22Rv1 (cell line): ENCODE results near the gene PEX3.

Experiments used
- ZFX ChIP-seq: fragments of 450-650 bp; IDR thresholded peaks from 2 replicates; pipeline ENCODE4 v1.6.1; 2017; ENCODE audit warnings: antibody characterized with exemption, borderline replicate concordance
- TF ChIP-seq, protein P1 (sequence below): fragments of 450-650 bp; IDR thresholded peaks from 2 replicates; pipeline ENCODE4 v1.5.1; 2017; ENCODE audit warnings: mild to moderate bottlenecking

- TF ChIP-seq, protein P1, sequence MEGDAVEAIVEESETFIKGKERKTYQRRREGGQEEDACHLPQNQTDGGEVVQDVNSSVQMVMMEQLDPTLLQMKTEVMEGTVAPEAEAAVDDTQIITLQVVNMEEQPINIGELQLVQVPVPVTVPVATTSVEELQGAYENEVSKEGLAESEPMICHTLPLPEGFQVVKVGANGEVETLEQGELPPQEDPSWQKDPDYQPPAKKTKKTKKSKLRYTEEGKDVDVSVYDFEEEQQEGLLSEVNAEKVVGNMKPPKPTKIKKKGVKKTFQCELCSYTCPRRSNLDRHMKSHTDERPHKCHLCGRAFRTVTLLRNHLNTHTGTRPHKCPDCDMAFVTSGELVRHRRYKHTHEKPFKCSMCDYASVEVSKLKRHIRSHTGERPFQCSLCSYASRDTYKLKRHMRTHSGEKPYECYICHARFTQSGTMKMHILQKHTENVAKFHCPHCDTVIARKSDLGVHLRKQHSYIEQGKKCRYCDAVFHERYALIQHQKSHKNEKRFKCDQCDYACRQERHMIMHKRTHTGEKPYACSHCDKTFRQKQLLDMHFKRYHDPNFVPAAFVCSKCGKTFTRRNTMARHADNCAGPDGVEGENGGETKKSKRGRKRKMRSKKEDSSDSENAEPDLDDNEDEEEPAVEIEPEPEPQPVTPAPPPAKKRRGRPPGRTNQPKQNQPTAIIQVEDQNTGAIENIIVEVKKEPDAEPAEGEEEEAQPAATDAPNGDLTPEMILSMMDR, result no peak
- TF ChIP-seq ZFX, result no peak
Measured at GRCh38 chr6:143482593-143482992, 32.0 kb downstream of the PEX3 start.
